ENCODE data around the gene FAM168A. TPM values are rescaled to one million over a fixed set of nuclear protein-coding genes. Genes with fewer than 3 reads are reported as not detected.

FAM168A gene
- total and polyA plus RNA-seq, 10 of the 15 experiments (the other 5 are each of a cell fraction or from before 2014, with no cell fraction given): 1.7 to 20.0 (median 10.0) TPM

GRCh38 chr11:73393479-73394415 lies 204.2 kb downstream of the FAM168A start (continued):
- no peak for TF ChIP-seq ZNF687 (IDR thresholded peaks at IDR 0.05)
- no peak for TF ChIP-seq CHD4 (IDR thresholded peaks at IDR 0.05)
- no peak for TF ChIP-seq ZZZ3 (IDR thresholded peaks at IDR 0.05; ENCODE audit: control insufficient read depth, insufficient read length, low read depth)
- 0 out of 2 replicates have a peak, but pooled peaks have one; percentile 31 for TF ChIP-seq YY1 (IDR thresholded peaks at IDR 0.05; ENCODE audit: low read depth, low read length)
- TF ChIP-seq CTCF (IDR thresholded peaks at IDR 0.05 in 2 of 3, conservative IDR thresholded peaks at IDR 0.05 in 1 of 3; ENCODE audit: control insufficient read depth in 2 of 3, extremely low read depth in 1 of 3, insufficient read depth in 1 of 3, low read depth in 3 of 3, low read length in 3 of 3): peak; percentile 83 to 90 (median 88)
- TF ChIP-seq BCL11A (IDR thresholded peaks at IDR 0.05; ENCODE audit: low read depth, low read length): no peak
- TF ChIP-seq RELB (IDR thresholded peaks at IDR 0.05; ENCODE audit: low read depth): no peak
- peak; percentile 84 for TF ChIP-seq MAX (IDR thresholded peaks at IDR 0.05; ENCODE audit: low read depth, low read length)
- TF ChIP-seq SMARCA5 (IDR thresholded peaks at IDR 0.05): 0 out of 2 replicates have a peak, but pooled peaks have one; percentile 22
- no peak for TF ChIP-seq MYB (IDR thresholded peaks at IDR 0.05; ENCODE audit: borderline replicate concordance, low read depth, low read length)
- no peak for TF ChIP-seq SMAD1 (IDR thresholded peaks at IDR 0.05; ENCODE audit: low read depth, partially characterized antibody)
- no peak for TF ChIP-seq IRF3 (IDR thresholded peaks at IDR 0.05)
- TF ChIP-seq NRF1 (conservative IDR thresholded peaks at IDR 0.05; ENCODE audit: low read depth, low read length): no peak
- no peak for TF ChIP-seq KAT2A (conservative IDR thresholded peaks at IDR 0.05; ENCODE audit: control insufficient read depth, low read depth, low read length)
- no peak for TF ChIP-seq ZNF217 (IDR thresholded peaks at IDR 0.05)
- no peak for TF ChIP-seq HDAC2 (IDR thresholded peaks at IDR 0.05)
- TF ChIP-seq TBL1XR1 (IDR thresholded peaks at IDR 0.05; ENCODE audit: low read depth, low read length): no peak
- no peak for TF ChIP-seq WRNIP1 (IDR thresholded peaks at IDR 0.05; ENCODE audit: borderline replicate concordance, low read depth, low read length)
- TF ChIP-seq RAD21 (IDR thresholded peaks at IDR 0.05; ENCODE audit: insufficient read depth, low read depth, low read length): peak; percentile 91
- no peak for TF ChIP-seq ESRRA (IDR thresholded peaks at IDR 0.05; ENCODE audit: low read length)
- TF ChIP-seq TCF7 (IDR thresholded peaks at IDR 0.05; ENCODE audit: borderline replicate concordance): no peak
